GM23248 (cell line): Measurements from ENCODE around the gene PGGT1B.

Experiments
- EZH2 ChIP-seq: fragments of 200-600 bp; sonication (generic); IDR thresholded peaks from 2 replicates; pipeline ENCODE4 v1.6.1; 2018; ENCODE audit warnings: antibody characterized with exemption, mild to moderate bottlenecking; ENCODE audit not compliant: insufficient read depth, poor library complexity, severe bottlenecking
- EZH2phosphoT487 ChIP-seq: fragments of 200-600 bp; sonication (generic); IDR thresholded peaks from 2 replicates; pipeline ENCODE4 v1.6.1; 2018; ENCODE audit warnings: antibody characterized with exemption, moderate library complexity, mild to moderate bottlenecking, low read depth; ENCODE audit not compliant: insufficient read depth

DNA sequence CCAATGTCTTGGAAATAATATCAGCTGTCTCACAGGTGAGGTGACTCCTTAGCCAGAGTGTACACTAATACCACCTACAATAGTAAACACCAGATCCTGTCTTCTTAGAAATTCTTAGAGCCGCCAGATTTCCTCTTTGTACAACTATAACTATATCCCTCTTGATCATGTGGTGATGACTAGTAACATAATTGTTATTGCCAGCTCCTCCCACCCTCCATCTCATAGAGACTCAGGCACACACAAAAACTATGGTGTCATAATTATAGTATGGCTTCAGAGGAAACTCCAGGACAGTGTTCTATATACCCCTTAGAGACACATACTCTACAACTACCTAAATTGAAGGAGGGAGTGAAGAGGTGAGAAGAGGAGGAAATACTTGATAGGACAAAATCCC lies 33.1 kb downstream of the PGGT1B start:
- no peak for TF ChIP-seq EZH2
- TF ChIP-seq EZH2phosphoT487: no peak
